Type B pancreatic cell (in vitro differentiated cells): ENCODE measurements around the gene DNAJB1. TPM values are rescaled to one million over a fixed set of nuclear protein-coding genes. Genes with fewer than 3 reads are reported as not detected.
A peak's percentile ranks its signal among the peaks of the same experiment; 100 is the strongest.

Experiments used
- DNase-seq: peaks from one replicate; pipeline ENCODE4 v3.0.0; 2021; ENCODE audit warnings: mixed read lengths; ENCODE audit not compliant: unreplicated experiment; ENCODE audit errors: extremely low spot score
- H3K27ac Mint-ChIP-seq: 2 replicates; pipeline ENCODE4 v1.8.0; 2021; ENCODE audit warnings: mild to moderate bottlenecking, mixed read lengths
- H3K27me3 Mint-ChIP-seq: 2 replicates; pipeline ENCODE4 v1.8.0; 2021; ENCODE audit warnings: mixed read lengths
- H3K36me3 Mint-ChIP-seq: 2 replicates; pipeline ENCODE4 v1.8.0; 2021; ENCODE audit warnings: mixed read lengths
- H3K4me1 Mint-ChIP-seq: one replicate; pipeline ENCODE4 v1.8.0; 2021; ENCODE audit warnings: mixed read lengths; ENCODE audit not compliant: unreplicated experiment
- H3K4me3 Mint-ChIP-seq: 2 replicates; pipeline ENCODE4 v1.8.0; 2021; ENCODE audit warnings: mild to moderate bottlenecking, mixed read lengths
- H3K9me3 Mint-ChIP-seq: 2 replicates; pipeline ENCODE4 v1.8.0; 2021; ENCODE audit warnings: mixed read lengths
- total RNA-seq: library from RNA; stranded (reverse); gene quantifications from 2 replicates; pipeline ENCODE4 v1.2.1, GENCODE V29; 2021; ENCODE audit warnings: low replicate concordance
- TF ChIP-seq, protein P1 (sequence below): fragments of 200-600 bp; sonication (generic); conservative IDR thresholded peaks from 2 replicates; pipeline ENCODE4 v1.5.0; 2021; ENCODE audit warnings: antibody characterized with exemption, mild to moderate bottlenecking

Gene DNAJB1
- total RNA-seq, 1 donor from 2014 or later: 142 TPM

DNA sequence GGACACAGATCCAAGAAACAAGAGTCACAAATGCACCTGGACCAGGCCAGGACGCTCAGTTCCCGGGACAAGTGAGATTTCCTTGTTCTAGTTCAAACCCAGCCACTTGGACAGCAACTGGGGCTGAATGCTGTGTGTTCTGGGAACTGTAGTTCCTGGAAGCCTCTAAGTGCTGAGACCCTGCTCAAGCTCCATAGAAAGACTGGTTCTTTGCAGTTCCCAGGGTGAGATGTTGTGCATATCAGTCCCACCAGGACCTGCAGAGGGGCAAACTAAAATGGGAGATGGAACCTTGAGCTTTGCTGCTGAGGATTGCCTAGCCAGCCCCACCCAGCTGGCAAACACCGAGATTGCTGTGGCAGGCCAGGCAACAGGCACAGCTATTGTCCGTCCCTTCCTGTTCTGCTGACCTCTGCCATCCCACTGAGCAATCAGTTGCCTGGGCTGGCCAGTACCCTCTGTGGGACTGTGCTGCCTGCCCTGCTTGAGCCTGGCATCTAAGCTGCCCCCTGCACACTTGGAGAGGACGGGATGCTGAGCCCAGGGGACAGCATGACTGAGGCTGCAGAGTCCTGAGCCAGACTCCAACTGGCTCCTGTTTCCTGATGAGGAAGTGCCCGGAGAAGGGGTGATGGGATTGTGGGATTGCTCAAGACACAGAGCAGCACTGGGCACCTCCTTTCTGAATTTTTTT, 20.8 kb downstream of the DNAJB1 start:
- Mint-ChIP-seq H3K4me1 (peaks cover 23% of the 10 kb centered on the region), H3K27me3 (no peaks in the 10 kb centered on the region), H3K4me3 (peak overlapping the region; percentile 81), H3K9me3 (no peaks in the 10 kb centered on the region), H3K36me3 (peaks cover 8% of the 10 kb centered on the region), H3K27ac (peak overlapping the region; percentile 92)
- TF ChIP-seq, protein P1, sequence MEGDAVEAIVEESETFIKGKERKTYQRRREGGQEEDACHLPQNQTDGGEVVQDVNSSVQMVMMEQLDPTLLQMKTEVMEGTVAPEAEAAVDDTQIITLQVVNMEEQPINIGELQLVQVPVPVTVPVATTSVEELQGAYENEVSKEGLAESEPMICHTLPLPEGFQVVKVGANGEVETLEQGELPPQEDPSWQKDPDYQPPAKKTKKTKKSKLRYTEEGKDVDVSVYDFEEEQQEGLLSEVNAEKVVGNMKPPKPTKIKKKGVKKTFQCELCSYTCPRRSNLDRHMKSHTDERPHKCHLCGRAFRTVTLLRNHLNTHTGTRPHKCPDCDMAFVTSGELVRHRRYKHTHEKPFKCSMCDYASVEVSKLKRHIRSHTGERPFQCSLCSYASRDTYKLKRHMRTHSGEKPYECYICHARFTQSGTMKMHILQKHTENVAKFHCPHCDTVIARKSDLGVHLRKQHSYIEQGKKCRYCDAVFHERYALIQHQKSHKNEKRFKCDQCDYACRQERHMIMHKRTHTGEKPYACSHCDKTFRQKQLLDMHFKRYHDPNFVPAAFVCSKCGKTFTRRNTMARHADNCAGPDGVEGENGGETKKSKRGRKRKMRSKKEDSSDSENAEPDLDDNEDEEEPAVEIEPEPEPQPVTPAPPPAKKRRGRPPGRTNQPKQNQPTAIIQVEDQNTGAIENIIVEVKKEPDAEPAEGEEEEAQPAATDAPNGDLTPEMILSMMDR: no peak
- DNase-seq: no peak

DNA sequence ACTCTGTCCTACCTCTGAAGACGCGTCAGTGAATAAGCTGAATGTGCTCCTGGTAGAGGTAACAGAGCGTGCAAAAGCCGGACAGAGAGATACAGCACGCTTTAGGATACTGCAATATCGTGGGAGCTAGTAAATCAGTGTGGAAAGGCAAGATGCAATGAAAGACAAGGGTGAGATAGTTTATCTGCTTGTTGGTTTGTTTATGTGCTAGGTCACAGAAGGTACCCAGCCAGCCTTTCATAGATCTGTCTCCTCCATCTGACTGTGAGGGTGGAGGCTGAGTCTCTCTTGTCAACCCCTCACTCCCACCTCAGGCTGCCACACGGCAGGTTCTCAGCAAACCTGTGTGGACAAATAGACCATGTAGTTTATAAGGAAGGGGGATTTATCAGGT, 21.4 kb downstream of the DNAJB1 start:
- Mint-ChIP-seq H3K36me3 (peaks cover 8% of the 10 kb centered on the region), H3K27ac (peak overlapping the region; percentile 92), H3K4me1 (peaks cover 23% of the 10 kb centered on the region), H3K9me3 (no peaks in the 10 kb centered on the region), H3K4me3 (peak overlapping the region; percentile 81), H3K27me3 (no peaks in the 10 kb centered on the region)
- no peak for DNase-seq
- TF ChIP-seq, protein P1: no peak

- peak within 1 kb of the TSS; percentile 93 for H3K4me3 Mint-ChIP-seq
- peak within 1 kb of the TSS; percentile 97 for H3K27ac Mint-ChIP-seq
- TF ChIP-seq, protein P1: no peak
- no peaks in the 10 kb centered on the region for H3K9me3 Mint-ChIP-seq
- no peaks in the 10 kb centered on the region for H3K27me3 Mint-ChIP-seq
- peaks cover 12% of the 10 kb centered on the region for H3K36me3 Mint-ChIP-seq
- peak; percentile 99 for DNase-seq
- H3K4me1 Mint-ChIP-seq: peaks cover 23% of the 10 kb centered on the region
Measured at GRCh38 chr19:14496029-14496833, 22.0 kb downstream of the DNAJB1 start, which contains the start of gene GIPC1. GIPC1 (minus strand) TSS chr19:14496127; CDS start chr19:14482976, 13,151 bp downstream.

DNA sequence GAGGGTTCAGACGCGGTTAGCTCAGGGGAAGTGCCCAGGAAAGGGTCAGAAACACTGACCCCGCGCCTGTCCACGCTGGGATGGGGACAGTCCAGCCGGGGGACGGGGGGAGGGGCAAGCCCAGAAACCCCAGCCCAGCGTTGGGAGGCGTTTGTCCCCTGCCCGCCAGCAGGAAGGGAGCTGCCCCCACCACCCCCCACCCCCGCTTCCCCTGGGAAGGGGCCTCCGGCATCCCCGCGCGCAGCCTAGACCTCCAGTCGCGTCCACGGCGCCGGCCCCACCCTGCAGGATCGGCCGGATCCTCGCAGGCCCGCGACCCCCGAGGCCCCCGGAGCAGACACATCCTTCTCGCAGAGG, 22.5 kb downstream of the DNAJB1 start:
- Mint-ChIP-seq H3K4me1 (peaks cover 23% of the 10 kb centered on the region), H3K9me3 (no peaks in the 10 kb centered on the region), H3K27ac (peak overlapping the region; percentile 97), H3K4me3 (peak overlapping the region; percentile 93), H3K36me3 (peaks cover 12% of the 10 kb centered on the region), H3K27me3 (no peaks in the 10 kb centered on the region)
- no peak for DNase-seq
- TF ChIP-seq, protein P1: no peak

GRCh38 chr19:14494910-14495671, 23.1 kb downstream of the DNAJB1 start:
- peaks cover 23% of the 10 kb centered on the region for H3K4me1 Mint-ChIP-seq
- no peaks in the 10 kb centered on the region for H3K9me3 Mint-ChIP-seq
- H3K27ac Mint-ChIP-seq: peak overlapping the region; percentile 97
- H3K36me3 Mint-ChIP-seq: peaks cover 12% of the 10 kb centered on the region
- TF ChIP-seq, protein P1: no peak
- H3K4me3 Mint-ChIP-seq: peak overlapping the region; percentile 93
- DNase-seq: no peak
- H3K27me3 Mint-ChIP-seq: no peaks in the 10 kb centered on the region
